SIG-M5 treated with dmso at 0.1 percent for 504 hours (cell line): ENCODE results near the gene EMSY.
A peak's percentile ranks its signal among the peaks of the same experiment; 100 is the strongest.
"Not testable (repeated sequence)": the region's sequence is repeated elsewhere in the genome, so short reads cannot be mapped to it uniquely, and the experiment has no call there.

Source experiments
- DNase-seq: peaks from one replicate; lab custom pipeline; 2025; ENCODE audit not compliant: unreplicated experiment; lab: John Stamatoyannopoulos, UW

Gene EMSY

GRCh38 chr11:76444384-76445120, at the start of gene EMSY:
Gene EMSY (plus strand): TSS chr11:76445018. CDS start chr11:76446939, 1,921 bp downstream.
- DNase-seq, result peak; percentile 99

GRCh38 chr11:76395296-76395695, 49.5 kb upstream of the EMSY start:
- no peak for DNase-seq

DNA sequence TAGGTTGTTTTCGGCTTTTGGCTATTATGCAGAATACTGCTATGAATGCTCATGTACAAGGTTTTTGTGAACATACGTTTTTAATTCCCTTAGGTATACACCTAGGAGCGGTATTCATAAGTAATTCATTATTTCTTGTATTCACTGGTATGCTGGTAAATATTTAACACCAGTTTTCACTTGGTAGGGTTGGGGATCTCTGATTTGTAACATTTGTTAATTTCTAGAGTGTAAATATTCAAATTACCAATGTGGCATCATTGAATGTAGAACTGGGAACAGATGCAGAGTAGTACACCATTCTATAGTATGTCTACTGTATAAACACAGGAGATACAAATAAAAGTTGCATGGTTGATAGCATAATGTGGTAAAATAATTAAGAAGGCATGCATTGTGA, 47.4 kb upstream of the EMSY start:
- no peak for DNase-seq

DNA sequence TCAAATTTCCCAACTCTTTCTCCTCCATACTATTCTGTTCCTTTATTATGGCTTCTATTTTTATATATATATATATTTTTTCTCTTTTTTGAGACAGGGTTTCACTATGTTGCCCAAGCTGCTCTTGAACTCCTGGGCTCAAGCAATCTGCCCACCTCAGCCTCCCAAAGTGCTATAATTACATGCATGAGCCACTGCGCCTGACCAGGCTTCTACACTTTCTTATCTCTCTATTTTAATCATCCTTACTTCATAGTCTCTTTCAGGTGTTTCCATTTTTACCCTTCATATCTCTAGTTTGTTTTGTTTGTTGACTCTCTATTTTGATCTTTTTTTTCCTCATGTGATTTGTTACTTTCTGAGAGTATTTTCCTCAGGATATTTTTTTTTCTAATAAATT, 43.9 kb upstream of the EMSY start:
- no peak for DNase-seq

DNA sequence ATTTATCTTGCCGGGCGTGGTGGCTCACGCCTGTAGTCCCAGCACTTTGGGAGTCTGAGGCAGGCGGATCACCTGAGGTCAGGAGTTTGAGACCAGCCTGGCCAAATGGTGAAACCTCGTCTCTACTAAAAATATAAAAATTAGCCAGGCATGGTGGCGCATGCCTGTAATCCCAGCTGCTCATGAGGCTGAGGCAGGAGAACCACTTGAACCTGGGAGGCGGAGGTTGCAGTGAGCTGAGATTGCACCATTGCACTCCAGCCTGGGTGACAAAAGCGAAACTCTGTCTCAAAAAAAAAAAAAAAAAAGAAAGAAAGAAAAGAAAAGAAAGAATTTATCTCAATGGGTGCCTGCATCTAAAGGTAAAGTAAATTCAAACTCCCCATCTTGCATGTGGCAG, 43.3 kb upstream of the EMSY start:
- DNase-seq, result not testable (repeated sequence)

GRCh38 chr11:76406359-76406758, 38.5 kb upstream of the EMSY start:
- no peak for DNase-seq

GRCh38 chr11:76408171-76408965, 36.5 kb upstream of the EMSY start:
- DNase-seq, result no peak

DNA sequence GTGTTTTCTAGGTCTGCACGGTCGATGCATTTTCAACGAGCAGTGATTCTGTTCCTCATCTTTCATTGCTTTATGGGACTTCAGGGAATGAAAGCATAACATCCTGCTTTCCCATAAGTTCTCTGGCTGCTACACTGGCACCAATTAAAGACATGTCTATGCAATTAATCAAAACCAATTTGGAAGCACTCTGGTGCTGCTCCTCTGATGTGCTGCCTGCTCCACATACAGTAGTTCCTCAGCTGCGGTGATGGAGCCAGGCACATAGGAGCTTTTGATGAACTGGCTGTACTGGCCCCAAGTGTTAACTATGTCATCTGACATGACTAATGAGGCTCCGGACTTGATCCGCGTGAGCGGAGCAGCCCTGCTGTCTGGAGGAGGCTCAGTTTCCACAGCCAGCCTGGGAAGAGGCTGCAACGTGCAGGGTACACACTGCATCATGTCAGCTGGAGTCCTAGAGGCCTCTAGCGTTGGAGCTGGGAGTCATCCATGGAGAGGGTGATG, 33.9 kb upstream of the EMSY start:
- no peak for DNase-seq

DNA sequence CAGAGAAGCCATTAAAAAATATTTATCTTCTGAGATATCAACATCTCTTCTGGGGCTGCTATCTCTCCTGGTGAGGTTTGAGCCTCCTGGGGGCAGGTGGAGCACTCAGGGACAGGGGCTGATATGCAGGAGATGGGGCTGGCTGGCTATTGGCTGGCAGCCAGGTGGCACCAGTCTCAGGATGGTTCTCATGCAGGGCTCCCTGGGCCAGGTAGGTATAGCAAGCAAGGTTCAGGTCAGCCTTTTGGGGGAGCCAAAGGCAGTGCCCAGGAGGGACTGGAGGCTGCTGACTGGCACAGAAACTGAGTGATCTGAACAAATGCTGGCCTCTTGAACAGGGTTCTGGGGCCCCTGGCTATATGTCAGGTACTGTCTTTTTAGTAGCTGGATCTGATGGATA, 29.7 kb upstream of the EMSY start:
- DNase-seq, result no peak

DNA sequence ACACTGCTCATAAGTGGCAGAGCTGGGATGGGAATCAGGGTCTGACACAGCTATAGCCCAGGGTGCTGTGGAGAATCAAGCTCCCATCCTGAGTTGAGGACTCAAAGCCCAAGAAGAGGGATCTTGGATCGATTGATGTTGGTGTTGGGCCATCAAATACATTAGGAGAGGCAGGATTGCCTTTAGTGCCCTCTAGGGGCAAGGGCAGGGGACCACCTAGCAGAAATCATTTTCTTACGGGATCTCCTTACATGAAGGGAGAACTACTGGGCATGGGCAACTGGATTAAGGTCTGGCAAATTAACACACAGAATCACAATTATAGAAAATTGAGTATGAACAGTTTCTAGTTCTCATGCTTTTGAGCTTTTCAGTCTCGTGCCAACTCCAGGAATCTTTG, 24.9 kb upstream of the EMSY start:
- peak; percentile 10 for DNase-seq

DNA sequence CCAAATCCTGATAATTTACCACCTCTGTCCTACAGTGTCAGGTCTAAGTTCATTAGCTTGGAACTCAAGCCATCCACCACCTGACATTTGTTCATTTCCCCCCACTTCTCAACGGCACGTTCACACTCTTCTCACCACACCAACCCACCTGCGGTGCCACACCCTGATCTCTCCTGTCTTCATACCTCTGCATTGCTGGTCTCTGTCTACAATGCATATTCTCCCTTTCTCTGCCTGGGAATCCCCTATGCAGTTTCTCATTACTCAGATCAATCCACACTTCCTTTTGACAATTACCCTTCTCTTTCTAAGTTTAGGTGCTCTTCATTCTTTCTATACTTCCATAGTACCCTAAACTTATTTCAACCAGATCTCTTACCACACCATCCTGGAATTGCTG, 20.4 kb upstream of the EMSY start:
- DNase-seq, result no peak

GRCh38 chr11:76424891-76425290, 19.9 kb upstream of the EMSY start:
- no peak for DNase-seq

DNA sequence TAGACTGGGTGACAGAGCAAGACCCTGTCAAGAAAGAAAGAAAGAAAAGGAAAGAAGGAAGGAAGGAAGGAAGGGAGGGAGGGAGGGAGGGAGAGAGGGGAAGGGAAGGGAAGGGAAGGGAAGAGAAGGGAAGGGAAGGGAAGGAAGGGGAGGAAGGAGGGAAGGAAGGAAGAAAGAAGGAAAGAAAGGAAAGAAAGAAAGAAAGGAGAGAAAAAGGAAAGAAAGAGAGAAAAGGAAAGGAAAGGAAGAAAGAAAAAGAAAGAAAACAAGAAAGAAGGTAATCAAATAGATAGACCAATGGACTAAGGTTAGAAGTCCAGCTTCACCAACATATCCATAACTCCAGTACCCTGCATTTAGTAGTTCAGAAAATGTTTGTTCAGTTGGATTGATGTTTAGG, 18.2 kb upstream of the EMSY start:
- DNase-seq, result no peak

GRCh38 chr11:76436020-76436419, 8.8 kb upstream of the EMSY start:
- DNase-seq, result no peak

DNA sequence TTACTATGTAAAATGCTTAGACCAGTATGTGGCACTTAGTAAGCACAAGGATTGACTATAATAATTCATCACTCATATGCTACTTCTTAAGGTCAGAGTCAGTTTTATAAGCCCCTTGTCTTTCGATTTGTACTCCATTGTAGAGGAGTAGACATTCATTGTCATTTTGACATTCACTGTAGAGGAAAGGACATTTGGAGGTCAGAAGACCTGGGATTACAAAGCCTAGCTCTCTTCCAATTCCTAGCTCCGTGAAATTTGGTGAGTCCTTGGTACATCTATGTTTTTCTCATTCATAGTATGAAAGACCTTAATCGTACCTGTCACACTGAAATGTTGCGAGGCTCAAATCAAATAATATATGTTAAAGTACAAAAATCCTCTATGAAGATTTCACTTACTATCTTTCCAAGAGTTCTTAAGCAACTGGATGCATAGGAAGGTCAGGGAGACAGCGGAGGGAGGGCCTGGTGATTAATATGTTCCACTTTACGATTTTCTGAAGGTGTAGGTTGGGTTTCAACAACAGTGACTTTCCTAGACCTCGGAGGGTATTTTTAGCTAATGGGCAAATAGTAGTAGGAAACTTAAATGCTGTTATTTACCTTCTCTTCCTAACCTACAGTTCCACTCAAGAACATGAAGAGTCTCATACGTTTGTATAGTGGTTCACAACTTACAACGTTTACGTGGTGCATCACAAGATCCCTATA, 1.4 kb upstream of the EMSY start:
- peak; percentile 5 for DNase-seq

DNA sequence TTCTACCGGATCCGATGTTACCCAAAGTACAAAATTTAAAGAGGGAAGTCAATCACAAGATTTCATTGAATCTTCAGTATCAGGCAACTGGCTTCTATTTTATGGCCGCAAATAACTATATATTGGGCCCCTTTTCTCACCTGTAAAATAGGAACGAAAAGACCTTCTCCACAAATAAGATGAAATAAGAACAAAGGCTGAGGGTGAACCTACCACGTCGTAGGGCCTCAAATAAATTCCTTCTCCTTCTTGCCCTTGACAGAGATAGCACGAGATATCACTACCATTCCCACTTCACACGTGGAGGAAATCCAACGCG, 794 bp upstream of the EMSY start:
- no peak for DNase-seq

DNA sequence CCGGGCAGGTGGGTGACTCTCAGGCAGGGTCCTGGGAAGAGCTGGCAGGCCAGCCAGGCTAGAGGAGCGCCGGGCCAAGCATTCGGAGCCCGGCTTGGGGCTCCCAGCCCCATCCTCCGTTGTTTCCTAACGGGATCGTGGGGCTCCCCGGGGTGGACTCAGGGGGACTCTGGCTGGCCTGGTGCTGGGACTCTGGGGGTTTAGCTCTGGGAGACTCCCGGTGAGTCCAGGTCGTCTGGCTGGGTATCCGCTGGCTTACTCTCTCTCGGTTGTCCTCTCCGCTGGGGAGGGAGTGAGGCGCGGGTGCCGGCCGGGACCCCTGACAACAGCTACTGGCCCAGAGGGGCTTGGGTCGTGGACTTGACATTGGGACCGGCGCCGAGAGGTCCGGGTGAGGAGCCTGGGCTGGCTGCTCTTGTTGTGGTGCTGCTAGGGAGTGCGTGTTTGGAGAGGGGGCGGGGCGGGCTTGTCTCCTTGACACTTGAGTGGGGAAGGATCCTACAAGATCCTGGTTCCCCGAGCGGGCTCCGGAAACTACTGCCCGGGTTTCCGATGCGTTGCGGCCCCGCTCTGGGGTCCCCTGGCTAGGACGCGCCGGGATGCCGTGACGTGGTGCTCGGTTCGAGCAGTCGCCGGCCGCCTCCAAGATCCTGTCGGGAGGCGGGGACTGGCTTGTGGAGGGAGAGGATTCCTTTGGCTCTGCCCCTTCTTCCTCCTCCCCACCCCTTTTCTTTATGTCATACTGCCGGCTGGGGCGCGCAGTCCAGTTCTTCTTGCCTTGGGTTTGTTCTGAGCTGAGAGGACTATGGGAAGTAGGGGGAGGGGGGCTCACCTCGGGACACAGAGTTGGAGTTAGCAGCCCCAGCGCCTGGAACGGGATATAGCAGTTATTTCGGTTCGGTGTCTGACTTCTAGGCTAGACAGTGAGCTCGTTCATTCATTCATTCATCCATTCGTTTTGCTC, 585 bp downstream of the EMSY start:
- DNase-seq, result peak; percentile 87

DNA sequence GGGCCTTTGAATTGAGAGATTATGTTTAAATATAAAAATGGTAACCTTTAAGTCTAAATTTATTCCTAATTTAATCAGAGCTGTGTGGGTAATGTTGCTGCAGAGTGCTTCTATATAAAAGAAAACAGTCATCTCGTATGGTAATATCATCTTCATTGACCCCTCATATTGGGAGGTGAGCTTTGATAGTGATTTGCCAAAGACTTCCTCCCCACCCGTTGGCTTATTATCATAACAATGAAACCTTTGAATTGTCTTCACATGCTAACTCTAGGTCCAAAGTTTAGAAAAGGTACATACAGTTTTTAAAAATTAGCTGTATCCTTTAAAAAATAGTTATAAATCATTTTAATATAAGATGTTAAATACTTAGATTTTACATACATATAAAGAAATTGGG, 3.7 kb downstream of the EMSY start:
- DNase-seq, result no peak

DNA sequence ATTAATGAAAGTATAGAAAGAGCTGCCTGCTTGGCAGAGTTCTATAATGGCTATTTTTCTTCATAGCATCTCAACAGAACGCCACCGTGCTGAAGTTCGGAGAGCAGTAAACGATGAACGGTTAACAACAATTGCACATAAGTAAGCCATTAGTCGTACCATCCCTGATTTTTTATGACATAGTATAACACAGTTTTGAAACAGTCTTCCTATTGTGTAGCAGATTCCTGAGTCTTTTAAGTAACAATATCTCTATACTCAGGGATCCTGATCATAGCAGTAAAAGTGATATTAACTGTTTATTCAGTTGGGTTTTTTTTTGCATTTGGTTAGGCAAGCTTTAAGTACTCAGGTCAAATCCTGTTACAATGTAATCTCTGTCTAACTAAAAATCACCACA, 8.4 kb downstream of the EMSY start:
- DNase-seq, result no peak

DNA sequence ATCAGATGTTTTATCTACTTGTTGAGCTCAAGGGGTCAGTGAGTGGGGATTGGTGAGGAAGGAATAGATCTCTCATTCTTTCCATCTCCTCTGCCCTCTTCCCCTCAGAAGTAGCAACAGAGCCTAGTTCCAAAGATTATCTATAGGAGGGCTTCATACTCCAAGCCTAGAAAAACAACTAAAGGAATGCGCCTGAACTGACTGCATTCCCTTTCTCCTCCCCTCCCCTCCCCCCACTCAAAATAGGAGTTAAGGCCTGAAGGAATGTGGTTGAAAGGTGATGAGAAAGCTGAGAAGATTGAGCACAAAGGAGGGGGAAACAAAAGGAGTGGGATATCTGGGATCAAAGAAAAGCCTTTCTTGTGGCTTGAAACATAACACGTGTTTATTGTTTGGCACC, 10.5 kb downstream of the EMSY start:
- DNase-seq, result no peak

GRCh38 chr11:76455931-76456330, 11.1 kb downstream of the EMSY start:
- DNase-seq, result no peak
